HG03521 (cell line): ENCODE measurements around the gene MRPS24.
"Not testable (repeated sequence)": the region's sequence is repeated elsewhere in the genome, so short reads cannot be mapped to it uniquely, and the experiment has no call there.

Source experiments
- ATAC-seq: cut with Tn5 transposase; IDR thresholded peaks from one replicate; pipeline ENCODE4 v1.9.1; 2021; ENCODE audit warnings: mild to moderate bottlenecking, moderate library complexity; ENCODE audit not compliant: unreplicated experiment

The MRPS24 gene

GRCh38 chr7:43869006-43869866 lies at the start of gene MRPS24:
MRPS24 (minus strand) TSS chr7:43869517; CDS start chr7:43869495, 22 bp downstream.
- ATAC-seq: peak; percentile 94

GRCh38 chr7:43915907-43916306 lies 46.6 kb upstream of the MRPS24 start:
- no peak for ATAC-seq

DNA sequence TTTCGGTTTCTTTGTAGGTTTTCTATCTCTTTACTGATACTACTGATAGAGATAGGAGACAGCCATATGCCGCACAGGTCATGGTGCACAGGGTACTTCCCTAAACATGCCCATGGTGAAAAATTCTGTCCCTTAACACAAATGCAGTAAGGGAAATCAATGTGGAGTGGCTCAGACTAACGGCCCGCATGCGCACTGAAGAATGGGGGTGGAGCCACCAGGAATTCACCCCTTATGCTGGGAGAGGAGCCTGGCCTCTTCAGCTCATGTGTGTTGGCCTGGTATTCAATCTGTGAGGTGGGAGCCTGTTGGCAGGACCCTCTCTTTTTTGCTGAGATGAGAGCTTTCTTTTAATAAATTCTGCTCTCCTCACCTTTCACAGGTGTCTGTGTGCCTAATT lies 45.5 kb upstream of the MRPS24 start:
- ATAC-seq: no peak

DNA sequence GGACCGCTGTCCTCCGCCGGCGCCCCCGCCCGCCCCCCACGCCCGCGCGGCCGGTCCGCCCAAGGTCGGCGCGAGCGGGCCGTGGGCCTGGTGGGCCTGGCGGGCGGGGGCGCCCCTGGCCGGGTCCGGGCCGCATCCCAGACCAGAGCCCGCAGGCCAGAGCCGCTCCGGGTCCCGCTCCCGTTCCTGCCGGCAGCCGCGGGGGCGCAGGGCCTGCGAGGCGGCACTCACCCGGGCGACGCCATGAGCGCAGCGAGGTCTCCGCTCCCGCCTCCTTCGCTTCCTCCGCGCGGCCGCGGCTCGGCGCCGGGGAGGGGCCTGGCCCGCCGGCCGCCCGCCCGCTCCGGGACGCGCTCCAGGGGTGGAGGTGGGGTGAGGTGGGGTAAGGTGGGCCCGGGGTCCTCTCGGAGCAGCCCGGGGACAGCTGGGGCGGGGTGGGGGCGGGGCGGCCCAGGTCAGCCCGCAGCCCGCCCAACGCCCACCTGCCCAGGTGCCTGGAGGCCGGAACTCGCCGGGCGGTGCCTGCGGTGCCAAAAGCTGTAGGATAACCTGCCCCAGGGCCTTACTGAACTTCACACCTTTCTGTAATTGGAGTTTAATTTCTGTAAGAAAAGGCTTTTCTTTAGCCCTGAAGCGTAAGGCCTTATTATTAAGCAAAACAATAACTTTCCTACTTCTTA lies 37.2 kb upstream of the MRPS24 start, which contains the start of gene URGCP:
Gene URGCP (minus strand): TSS at position 266 of the 680 bp plus-strand sequence. CDS start 21 bp downstream, at position 245.
- ATAC-seq: peak; percentile 76

DNA sequence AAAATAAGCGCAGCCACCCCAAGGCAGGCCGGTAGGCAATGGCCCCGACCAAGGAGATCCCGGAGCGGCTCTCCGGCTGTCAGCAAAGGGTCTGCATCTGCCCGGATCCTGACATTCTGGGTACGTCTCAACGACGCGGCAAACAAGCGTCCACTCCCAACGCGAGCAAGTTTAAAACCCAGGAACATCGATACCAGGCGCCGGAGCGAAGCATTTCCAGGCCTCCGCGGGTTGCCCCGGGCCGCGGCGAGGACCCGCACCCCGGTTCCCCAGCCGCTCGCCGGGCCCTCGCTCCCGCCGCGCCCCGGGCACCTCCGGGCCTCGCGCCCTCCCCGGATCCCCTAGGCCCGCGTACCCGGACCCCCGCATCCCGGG lies 36.6 kb upstream of the MRPS24 start:
- peak; percentile 32 for ATAC-seq

DNA sequence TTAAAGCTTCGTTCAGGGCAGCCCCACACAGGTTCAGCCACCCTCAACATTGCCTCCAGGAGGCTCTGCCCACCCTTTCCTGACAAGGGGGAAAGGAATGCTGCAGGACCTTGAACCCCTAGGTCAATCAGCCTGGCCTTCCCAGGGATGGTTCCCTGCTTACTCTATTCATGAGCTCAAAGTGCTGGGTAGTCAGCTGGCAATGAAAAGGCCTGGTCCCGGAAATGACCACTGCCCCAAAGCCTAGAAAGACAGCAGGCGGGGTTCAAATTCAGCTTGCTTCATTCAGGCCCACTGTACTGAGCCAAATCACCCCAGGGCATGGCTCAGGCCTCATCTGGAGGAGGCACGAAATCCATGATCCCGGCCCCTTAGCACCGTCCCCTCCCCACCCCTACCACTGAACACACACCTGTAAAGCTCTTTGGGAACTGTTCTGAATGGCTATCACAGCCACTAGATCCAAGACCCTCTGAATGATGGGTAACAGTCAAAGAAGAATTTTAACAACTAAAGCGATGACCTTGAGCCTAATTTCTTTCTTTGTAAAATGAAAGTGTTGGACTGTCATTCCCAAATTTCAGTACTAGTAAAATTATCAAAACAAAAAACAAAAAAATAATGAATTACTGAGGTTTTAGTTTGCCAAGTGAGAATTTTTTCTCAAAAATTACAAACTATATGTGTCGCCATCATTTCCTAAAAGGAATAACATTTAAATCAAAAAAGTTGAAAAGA lies 36.1 kb upstream of the MRPS24 start:
- no peak for ATAC-seq

DNA sequence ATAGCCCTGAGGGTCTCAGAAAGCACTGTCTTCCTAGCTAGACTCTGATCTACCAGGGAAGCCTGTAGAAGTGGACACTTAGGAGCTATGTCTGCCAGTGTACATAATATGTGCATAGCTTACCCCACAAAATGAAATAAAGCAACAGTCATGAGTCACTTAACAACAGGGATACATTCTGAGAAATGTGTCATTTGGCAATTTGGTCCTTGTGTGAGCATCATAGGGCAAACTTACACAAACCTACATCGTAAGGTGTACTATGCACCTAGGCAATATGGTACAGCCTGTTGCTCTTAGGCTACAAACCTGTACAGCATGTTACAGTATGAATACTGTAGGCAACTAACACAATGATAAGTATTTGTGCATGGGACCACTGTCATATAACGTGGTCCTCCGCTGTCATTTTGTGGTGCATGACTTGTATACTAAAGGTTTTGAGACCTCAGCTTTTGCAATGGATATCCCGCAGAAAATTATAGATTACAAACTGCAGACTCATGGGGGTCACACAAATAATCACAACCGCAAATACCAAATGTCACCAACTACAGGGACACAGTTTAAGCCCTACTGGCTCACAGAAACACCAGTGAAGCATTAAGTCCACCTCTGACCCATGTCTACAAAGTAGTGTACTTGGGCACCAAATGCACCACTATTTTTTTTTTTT lies 35.4 kb upstream of the MRPS24 start:
- ATAC-seq: no peak

DNA sequence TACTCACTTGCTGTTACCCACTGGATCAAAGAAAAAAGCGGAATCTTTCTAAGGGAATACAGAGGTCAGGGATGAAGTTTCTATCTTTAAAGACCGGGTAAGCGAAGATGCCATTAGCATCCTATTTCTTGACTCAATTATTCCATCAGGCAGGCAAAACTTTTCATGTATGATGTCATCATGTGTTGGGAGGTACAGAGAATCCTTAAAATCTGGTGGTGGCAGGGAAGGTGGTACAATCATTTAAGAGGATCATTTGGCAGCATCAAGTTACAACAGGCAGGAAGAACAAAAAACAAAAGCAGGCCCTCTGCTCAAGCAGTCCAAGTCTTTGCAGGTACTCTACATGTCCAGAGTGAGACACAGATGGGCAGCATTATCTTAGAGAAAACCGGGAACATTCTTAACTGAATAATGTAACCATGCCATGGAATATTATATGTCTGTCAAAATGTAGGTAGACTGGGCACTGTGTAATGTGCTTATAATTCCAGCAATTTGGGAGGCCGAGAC lies 33.3 kb upstream of the MRPS24 start:
- no peak for ATAC-seq

DNA sequence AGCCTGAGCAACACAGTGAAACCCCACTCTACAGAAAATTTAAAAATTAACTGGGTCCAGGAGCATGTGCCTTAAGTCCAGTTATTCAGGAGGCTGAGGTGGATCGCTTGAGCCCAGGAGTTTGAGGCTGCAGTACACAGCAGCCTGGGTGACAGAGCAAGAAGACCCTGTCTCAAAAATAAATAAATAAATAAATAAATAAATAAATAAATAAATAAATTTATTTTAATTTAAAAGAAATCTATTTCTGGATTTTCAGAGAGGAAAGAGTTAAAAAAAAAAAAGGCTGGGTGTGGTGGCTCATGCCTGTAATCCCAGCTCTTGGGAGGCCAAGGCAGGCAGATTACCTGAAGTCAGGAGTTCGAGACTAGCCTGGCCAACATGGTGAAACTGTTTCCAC lies 29.3 kb upstream of the MRPS24 start:
- ATAC-seq: not testable (repeated sequence)

- no peak for ATAC-seq
These were observed 26.6 kb upstream of the MRPS24 start for GRCh38 chr7:43895847-43896415.

DNA sequence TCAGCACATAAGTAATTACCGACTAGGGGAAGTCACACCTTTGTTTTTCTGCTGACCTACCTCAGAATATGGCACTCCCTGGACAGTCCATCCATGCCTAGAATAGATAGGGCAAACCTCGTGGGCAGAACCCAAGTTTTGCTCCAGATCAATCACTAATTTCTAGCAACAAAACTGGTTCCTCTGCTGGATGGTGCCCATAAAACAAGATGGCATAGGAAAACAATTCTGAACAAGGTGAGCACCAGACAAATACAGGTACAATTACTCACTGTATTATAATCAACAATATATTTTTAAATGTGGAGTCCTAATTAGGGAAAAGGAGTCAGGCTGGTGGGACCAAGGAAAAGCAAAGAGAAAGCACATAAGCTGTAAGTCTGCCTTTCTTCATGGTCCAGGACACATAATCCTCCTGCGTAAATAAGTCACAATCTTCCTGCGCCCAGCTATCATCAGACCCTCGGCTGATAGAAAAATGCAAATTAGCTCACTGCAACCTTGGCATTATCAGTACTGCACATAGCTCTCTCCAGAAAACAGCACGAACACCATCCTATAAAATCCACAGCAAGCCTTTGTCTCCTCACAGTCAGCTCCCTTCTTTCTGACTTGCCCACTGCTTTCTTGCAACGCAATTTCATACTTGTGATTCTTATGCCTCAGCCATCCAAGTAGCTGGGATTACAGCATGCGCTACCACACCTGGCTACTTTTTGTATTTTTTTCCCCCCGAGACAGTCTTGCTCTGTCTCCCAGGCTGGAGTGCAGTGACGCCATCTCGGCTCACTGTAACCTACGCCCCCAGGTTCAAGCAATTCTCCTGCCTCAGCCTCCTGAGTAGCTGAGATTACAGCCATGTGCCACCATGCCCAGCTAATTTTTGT lies 22.0 kb upstream of the MRPS24 start:
- no peak for ATAC-seq

- no peak for ATAC-seq
These were observed 21.2 kb upstream of the MRPS24 start for GRCh38 chr7:43890468-43890867.

GRCh38 chr7:43888993-43889945 lies 20.0 kb upstream of the MRPS24 start:
- ATAC-seq: no peak

DNA sequence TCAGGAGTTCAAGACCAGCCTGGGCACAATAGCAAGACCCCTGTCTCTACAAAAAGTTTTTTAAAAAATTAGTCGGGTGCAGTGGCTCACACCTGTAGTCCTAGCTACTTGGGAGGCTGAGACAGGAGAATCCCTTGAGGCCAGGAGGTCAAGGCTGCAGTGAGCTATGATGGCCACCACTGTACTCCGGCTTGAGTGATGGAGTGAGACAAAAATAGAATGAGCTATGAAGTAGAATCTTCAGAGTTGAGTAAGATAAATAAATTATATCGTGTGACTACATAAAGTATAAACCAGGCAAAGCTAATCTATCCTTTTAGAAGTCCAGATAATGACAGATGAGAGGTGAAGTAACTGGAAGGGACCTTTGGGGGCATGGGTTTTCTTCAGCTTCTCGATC lies 15.3 kb upstream of the MRPS24 start:
- no peak for ATAC-seq

DNA sequence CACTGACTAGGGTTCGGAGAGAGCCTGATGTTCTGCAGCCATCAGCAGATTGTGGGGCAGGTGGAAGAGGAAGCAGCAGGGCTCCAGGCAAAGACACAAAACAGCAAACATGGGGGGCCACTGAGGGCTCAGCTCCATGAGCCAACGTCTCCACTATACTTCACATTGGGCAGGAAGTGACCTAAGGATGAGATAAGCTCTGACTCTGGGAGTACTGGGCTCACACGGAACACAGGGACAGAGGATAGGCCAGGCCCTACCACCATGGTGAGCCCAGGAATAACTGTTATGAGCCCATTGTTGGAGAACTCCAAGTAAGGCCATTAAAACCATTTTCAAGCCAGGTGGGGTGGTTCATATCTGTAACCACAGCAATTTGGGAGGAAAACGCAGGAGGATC lies 14.9 kb upstream of the MRPS24 start:
- ATAC-seq: no peak

DNA sequence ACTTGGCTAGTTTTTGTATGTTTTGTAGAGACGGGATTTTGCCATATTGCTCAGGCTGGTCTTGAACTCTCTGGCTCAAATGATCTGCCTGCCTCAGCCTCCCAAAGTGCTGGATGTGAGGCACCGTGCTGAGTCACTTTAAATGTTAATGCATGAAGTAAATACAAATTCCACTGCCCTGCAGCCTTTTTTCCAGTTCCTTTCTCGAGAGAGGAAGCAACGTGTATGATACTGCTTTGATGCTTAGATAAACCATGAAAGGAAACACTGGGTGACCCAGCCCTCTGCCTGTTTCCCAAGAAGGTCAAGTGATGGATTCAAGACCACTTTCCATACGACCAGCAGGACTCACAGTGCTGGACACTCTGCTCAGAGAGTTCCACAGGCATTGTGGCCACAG lies 11.3 kb upstream of the MRPS24 start:
- no peak for ATAC-seq

- no peak for ATAC-seq
These were observed 10.2 kb upstream of the MRPS24 start for GRCh38 chr7:43879477-43879876.

GRCh38 chr7:43878867-43879266 lies 9.6 kb upstream of the MRPS24 start:
- no peak for ATAC-seq
